Neural progenitor cell (in vitro differentiated cells): Measurements from ENCODE around the gene VPS13D. TPM values are rescaled to one million over a fixed set of nuclear protein-coding genes. Genes with fewer than 3 reads are reported as not detected.
A peak's percentile ranks its signal among the peaks of the same experiment; 100 is the strongest.

Experiments
- DNase-seq: peaks from one replicate; pipeline ENCODE4 v3.0.0-alpha.2; 2016; ENCODE audit warnings: low spot score
- H2AFZ ChIP-seq: fragments of 200-600 bp; sonication (generic); replicated peaks from 2 replicates; pipeline ENCODE4 v1.6.1; 2016; ENCODE audit warnings: antibody characterized with exemption
- H3F3A ChIP-seq: fragments of 200-600 bp; sonication (generic); 2 replicates; pipeline ENCODE4 v1.6.1; 2016; ENCODE audit warnings: antibody characterized with exemption, low read depth
- H3K27ac ChIP-seq: fragments of 200-600 bp; sonication (generic); 2 replicates; pipeline ENCODE4 v1.5.1; 2016; ENCODE audit warnings: mild to moderate bottlenecking
- H3K27me3 ChIP-seq: fragments of 200-600 bp; sonication (generic); 2 replicates; pipeline ENCODE4 v1.6.1; 2016; ENCODE audit warnings: mild to moderate bottlenecking, moderate library complexity
- H3K36me3 ChIP-seq: fragments of 200-600 bp; sonication (generic); 2 replicates; pipeline ENCODE4 v1.5.1; 2016
- H3K4me1 ChIP-seq: fragments of 200-600 bp; sonication (generic); 2 replicates; pipeline ENCODE4 v1.6.1; 2016; ENCODE audit warnings: mixed run types
- H3K4me2 ChIP-seq: fragments of 200-600 bp; sonication (generic); 2 replicates; pipeline ENCODE4 v1.6.1; 2016
- H3K4me3 ChIP-seq: fragments of 200-600 bp; sonication (generic); 2 replicates; pipeline ENCODE4 v1.5.1; 2016
- H3K79me2 ChIP-seq: fragments of 200-600 bp; sonication (generic); 2 replicates; pipeline ENCODE4 v1.6.1; 2016; ENCODE audit warnings: low read depth
- H3K9ac ChIP-seq: fragments of 200-600 bp; sonication (generic); 2 replicates; pipeline ENCODE4 v1.6.1; 2016
- H3K9me3 ChIP-seq: fragments of 200-600 bp; sonication (generic); 2 replicates; pipeline ENCODE4 v1.5.1; 2016; ENCODE audit warnings: low read depth
- H4K20me1 ChIP-seq: fragments of 200-600 bp; sonication (generic); 2 replicates; pipeline ENCODE4 v1.6.1; 2016; ENCODE audit warnings: low read depth
- H3K27ac Mint-ChIP-seq: 3 replicates; pipeline ENCODE4 v1.8.0; 2021; ENCODE audit warnings: mixed read lengths
- H3K27me3 Mint-ChIP-seq: 2 replicates; pipeline ENCODE4 v1.8.0; 2022; ENCODE audit warnings: low read depth, mild to moderate bottlenecking, inconsistent platforms, moderate library complexity, mixed read lengths; ENCODE audit not compliant: insufficient read depth
- H3K36me3 Mint-ChIP-seq: 3 replicates; pipeline ENCODE4 v1.8.0; 2021; ENCODE audit warnings: mixed read lengths
- H3K4me1 Mint-ChIP-seq: 3 replicates; pipeline ENCODE4 v1.8.0; 2021; ENCODE audit warnings: mixed read lengths
- H3K4me3 Mint-ChIP-seq: 3 replicates; pipeline ENCODE4 v1.8.0; 2021; ENCODE audit warnings: mild to moderate bottlenecking, moderate library complexity, mixed read lengths
- H3K9me3 Mint-ChIP-seq: 3 replicates; pipeline ENCODE4 v1.8.0; 2020; ENCODE audit warnings: mixed read lengths
- CTCF ChIP-seq: fragments of 200-600 bp; sonication (generic); IDR thresholded peaks from 2 replicates; pipeline ENCODE4 v1.5.1; 2017; ENCODE audit warnings: antibody characterized with exemption, mild to moderate bottlenecking
- EZH2 ChIP-seq: fragments of 200-600 bp; sonication (generic); IDR thresholded peaks from 2 replicates; pipeline ENCODE4 v1.6.1; 2017; ENCODE audit warnings: antibody characterized with exemption, mild to moderate bottlenecking, moderate library complexity
- EZH2phosphoT487 ChIP-seq: fragments of 200-600 bp; sonication (generic); IDR thresholded peaks from 2 replicates; pipeline ENCODE4 v1.6.1; 2017; ENCODE audit warnings: antibody characterized with exemption
- total RNA-seq: library from RNA; depleted of rRNA; stranded (reverse); fragments of >200 nt; gene quantifications from 2 replicates; pipeline ENCODE4 v1.2.3, GENCODE V29; 2015; ENCODE audit warnings: low replicate concordance

The VPS13D gene
- total RNA-seq, 1 donor from 2014 or later = 16.4 TPM

DNA sequence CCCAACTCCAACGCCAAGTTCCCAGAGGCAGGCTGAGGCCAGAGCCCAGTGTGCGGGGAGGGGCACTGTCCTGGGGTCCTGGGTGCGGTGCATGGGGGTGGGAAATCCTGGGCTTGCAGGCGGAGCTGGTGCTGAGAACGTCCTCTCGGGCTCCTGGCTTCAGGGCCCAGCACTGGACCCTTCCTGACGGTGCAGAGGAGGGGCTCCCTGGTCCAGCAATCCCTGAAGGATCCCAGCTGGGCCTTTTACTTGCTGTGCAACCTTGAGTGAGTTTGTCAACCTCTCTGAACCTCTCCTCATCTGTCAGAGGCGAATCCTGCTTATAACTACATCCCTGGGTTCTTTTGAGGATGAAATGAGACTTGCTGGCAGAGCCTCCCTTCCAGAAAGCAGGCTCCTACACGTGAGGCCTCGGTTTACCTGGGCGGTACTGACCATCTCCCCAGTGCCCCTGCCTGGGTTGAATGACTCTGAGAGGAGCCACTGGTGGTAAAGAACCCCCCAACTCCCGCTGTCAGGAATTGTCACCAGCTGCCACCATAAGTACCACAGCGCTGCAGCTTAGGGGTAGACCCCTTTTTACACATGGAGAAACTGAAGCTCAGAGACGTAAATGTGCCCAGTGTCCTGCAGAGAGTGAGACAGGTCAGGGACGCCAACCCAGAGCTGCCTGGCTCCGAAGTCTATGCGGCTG is 310.9 kb downstream of the VPS13D start:
- Mint-ChIP-seq H3K4me3 (no peak overlapping the region), H3K27ac (peak overlapping the region; percentile 53), H3K27me3 (peaks cover 12% of the 10 kb centered on the region), H3K36me3 (no peaks in the 10 kb centered on the region), H3K4me1 (peaks cover 27% of the 10 kb centered on the region), H3K9me3 (peaks cover 13% of the 10 kb centered on the region)
- no peak overlapping the region for H3K9ac ChIP-seq
- no peaks in the 10 kb centered on the region for H4K20me1 ChIP-seq
- no peaks in the 10 kb centered on the region for H3K27me3 ChIP-seq
- no peak overlapping the region for H3K27ac ChIP-seq
- peak overlapping the region; percentile 9 for H2AFZ ChIP-seq
- TF ChIP-seq CTCF (no peak), EZH2phosphoT487 (no peak), EZH2 (no peak)
- H3F3A ChIP-seq = peaks cover 36% of the 10 kb centered on the region
- peaks cover 44% of the 10 kb centered on the region for H3K4me1 ChIP-seq
- H3K79me2 ChIP-seq = no peaks in the 10 kb centered on the region
- no peak for DNase-seq
- H3K36me3 ChIP-seq = no peaks in the 10 kb centered on the region
- H3K4me3 ChIP-seq = no peak overlapping the region
- no peaks in the 10 kb centered on the region for H3K9me3 ChIP-seq
- peak overlapping the region; percentile 50 for H3K4me2 ChIP-seq

GRCh38 chr1:12541274-12542137 is 311.7 kb downstream of the VPS13D start:
- Mint-ChIP-seq H3K4me1 (peaks cover 27% of the 10 kb centered on the region), H3K27me3 (peaks cover 12% of the 10 kb centered on the region), H3K27ac (peak overlapping the region; percentile 88), H3K9me3 (peaks cover 6% of the 10 kb centered on the region), H3K36me3 (no peaks in the 10 kb centered on the region), H3K4me3 (peak overlapping the region; percentile 55)
- Histone ChIP-seq H3F3A (peaks cover 36% of the 10 kb centered on the region), H3K4me1 (peaks cover 44% of the 10 kb centered on the region), H3K9me3 (no peaks in the 10 kb centered on the region), H3K27ac (peak overlapping the region; percentile 57), H3K27me3 (no peaks in the 10 kb centered on the region), H3K79me2 (no peaks in the 10 kb centered on the region), H2AFZ (peak overlapping the region; percentile 3), H3K9ac (no peak overlapping the region), H3K4me3 (no peak overlapping the region), H3K36me3 (no peaks in the 10 kb centered on the region), H3K4me2 (peak overlapping the region; percentile 50), H4K20me1 (no peaks in the 10 kb centered on the region)
- TF ChIP-seq EZH2 (no peak), CTCF (no peak), EZH2phosphoT487 (no peak)
- DNase-seq = peak; percentile 51

DNA sequence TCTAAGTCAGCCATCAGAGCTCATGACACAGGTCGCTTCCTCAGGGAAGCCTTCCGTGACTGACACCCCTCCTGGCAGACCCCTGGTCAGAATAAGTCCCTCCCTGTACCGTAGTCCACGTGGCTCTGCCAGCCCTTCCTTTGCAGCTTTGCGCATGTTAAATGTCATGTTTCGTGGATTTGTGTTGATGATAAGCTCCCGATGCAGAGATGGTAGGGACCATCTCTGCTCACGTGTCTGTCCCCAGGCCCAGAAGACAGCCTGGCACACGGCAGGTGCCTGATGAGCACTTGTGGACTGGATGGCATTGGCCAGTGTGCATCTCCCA is 312.3 kb downstream of the VPS13D start:
- peaks cover 12% of the 10 kb centered on the region for H3K27me3 Mint-ChIP-seq
- no peak overlapping the region for H3K4me3 ChIP-seq
- peaks cover 27% of the 10 kb centered on the region for H3K4me1 Mint-ChIP-seq
- H3K4me2 ChIP-seq = peak overlapping the region; percentile 50
- H3K4me1 ChIP-seq = peaks cover 44% of the 10 kb centered on the region
- no peaks in the 10 kb centered on the region for H3K79me2 ChIP-seq
- peaks cover 36% of the 10 kb centered on the region for H3F3A ChIP-seq
- H4K20me1 ChIP-seq = no peaks in the 10 kb centered on the region
- no peak for TF ChIP-seq EZH2phosphoT487
- no peaks in the 10 kb centered on the region for H3K36me3 Mint-ChIP-seq
- no peaks in the 10 kb centered on the region for H3K27me3 ChIP-seq
- H3K27ac Mint-ChIP-seq = peak overlapping the region; percentile 88
- peaks cover 4% of the 10 kb centered on the region for H3K9me3 Mint-ChIP-seq
- peak overlapping the region; percentile 55 for H3K4me3 Mint-ChIP-seq
- no peak overlapping the region for H2AFZ ChIP-seq
- no peaks in the 10 kb centered on the region for H3K9me3 ChIP-seq
- H3K36me3 ChIP-seq = no peaks in the 10 kb centered on the region
- no peak overlapping the region for H3K9ac ChIP-seq
- no peak for DNase-seq
- H3K27ac ChIP-seq = peak overlapping the region; percentile 57
